Ectodermal cell (in vitro differentiated cells): ENCODE results near the gene ZMYND19.
"Not testable (repeated sequence)": the region's sequence is repeated elsewhere in the genome, so short reads cannot be mapped to it uniquely, and the experiment has no call there.

Experiments
- H3K27ac ChIP-seq: 2 replicates; pipeline ENCODE4 v1.7.0; 2013; ENCODE audit warnings: mild to moderate bottlenecking, low read depth, low read length; ENCODE audit not compliant: insufficient read depth, poor library complexity, severe bottlenecking
- H3K27me3 ChIP-seq: 2 replicates; pipeline ENCODE4 v1.7.0; 2013; ENCODE audit warnings: mild to moderate bottlenecking, low read length; ENCODE audit not compliant: insufficient read depth, control insufficient read depth, poor library complexity, severe bottlenecking
- H3K36me3 ChIP-seq: one replicate; pipeline ENCODE4 v1.7.0; 2013; ENCODE audit warnings: low read length; ENCODE audit not compliant: control insufficient read depth, insufficient read depth
- H3K4me1 ChIP-seq: one replicate; pipeline ENCODE4 v1.7.0; 2013; ENCODE audit warnings: low read length; ENCODE audit not compliant: control insufficient read depth, insufficient read depth
- H3K4me3 ChIP-seq: 2 replicates; pipeline ENCODE4 v1.7.0; 2013; ENCODE audit warnings: low read depth, low read length, control low read depth; ENCODE audit not compliant: insufficient read depth
- H3K9me3 ChIP-seq: 2 replicates; pipeline ENCODE4 v1.7.0; 2013; ENCODE audit warnings: mild to moderate bottlenecking, low read length, moderate library complexity; ENCODE audit not compliant: control insufficient read depth
- WGBS, 2 experiments: methylation state at CpG; one replicate each; pipeline ENCODE4 v1.1.7; 2013; ENCODE audit warnings: missing lambda C conversion rate in 2 of 2; 5-methylcytosine and 5-hydroxymethylcytosine counted together

The ZMYND19 gene

DNA sequence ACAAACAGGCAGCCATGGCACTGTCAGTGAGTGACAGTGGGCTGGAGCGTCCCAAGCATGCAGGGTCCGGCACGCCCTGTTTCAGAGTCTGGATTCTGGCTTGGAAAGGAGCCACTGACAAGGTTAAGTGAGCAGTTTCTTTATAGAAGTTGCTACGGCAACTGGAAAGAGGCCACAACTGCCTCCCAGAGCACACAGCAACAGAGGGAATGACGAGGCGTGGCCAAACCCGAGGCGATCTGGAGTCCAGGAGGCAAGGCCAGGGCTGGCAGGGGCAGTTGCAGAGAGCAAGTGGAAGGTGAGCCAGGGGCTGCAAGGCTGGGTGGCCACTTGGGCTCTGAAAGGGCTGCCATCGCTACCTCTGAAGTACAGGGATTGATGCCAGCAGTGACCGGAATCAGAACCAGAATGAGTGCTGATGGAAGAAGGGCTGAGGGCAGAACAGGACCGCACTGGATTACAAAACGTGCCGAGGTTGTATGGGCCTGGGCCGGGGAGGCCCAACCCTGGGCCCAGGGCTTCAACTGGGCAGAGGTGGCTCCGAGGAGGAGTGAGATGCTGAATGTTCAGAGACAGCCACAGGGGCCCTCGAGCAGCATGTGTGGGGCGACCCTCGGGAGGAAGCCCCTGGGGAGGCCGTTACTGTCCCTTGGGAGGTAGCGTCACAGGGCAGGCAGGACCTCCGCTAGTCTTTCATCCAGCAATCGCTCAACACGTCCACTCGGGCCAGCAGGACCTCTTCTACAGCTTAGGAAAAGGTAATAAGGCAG, 34.1 kb downstream of the ZMYND19 start:
- no peaks in the 10 kb centered on the region for H3K9me3 ChIP-seq
- no peak overlapping the region for H3K27ac ChIP-seq
- H3K27me3 ChIP-seq, result no peaks in the 10 kb centered on the region
- peaks cover 30% of the 10 kb centered on the region for H3K36me3 ChIP-seq
- 94 to 95% methylated on average over 24 of the region's 24 CpGs for WGBS, 2 experiments
- H3K4me1 ChIP-seq, result no peaks in the 10 kb centered on the region
- no peak overlapping the region for H3K4me3 ChIP-seq

GRCh38 chr9:137555179-137555578, 35.1 kb downstream of the ZMYND19 start:
- H3K36me3 ChIP-seq, result peaks cover 29% of the 10 kb centered on the region
- 95 to 97% methylated on average over 10 of the region's 10 CpGs for WGBS, 2 experiments
- no peak overlapping the region for H3K4me3 ChIP-seq

DNA sequence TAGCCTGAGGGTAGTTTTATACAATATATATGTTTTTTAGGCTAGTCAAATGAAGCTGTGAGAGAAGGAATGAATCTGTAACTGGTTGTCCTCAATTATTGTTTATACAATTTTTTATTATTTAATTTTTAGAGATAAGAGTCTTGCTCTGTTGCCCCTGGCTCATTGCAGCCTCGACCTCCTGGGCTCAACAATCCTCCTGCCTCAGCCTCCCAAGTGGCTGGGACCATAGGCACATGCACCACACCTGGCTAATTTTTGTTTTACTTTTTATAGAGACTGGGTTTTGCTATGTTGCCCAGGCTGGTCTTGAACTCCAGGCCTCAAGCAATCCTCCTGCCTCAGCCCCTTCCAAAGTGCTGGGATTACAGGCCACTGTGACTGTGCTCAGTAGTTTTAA, 36.0 kb downstream of the ZMYND19 start:
- Histone ChIP-seq H3K9me3 (no peaks in the 10 kb centered on the region), H3K27ac (no peak overlapping the region), H3K4me1 (peaks cover 7% of the 10 kb centered on the region), H3K4me3 (no peak overlapping the region), H3K27me3 (no peaks in the 10 kb centered on the region), H3K36me3 (peaks cover 22% of the 10 kb centered on the region)
- 90 to 93% methylated on average over 1 of the region's 1 CpG for WGBS, 2 experiments

More at GRCh38 chr9:137555179-137555578, 35.1 kb downstream of the ZMYND19 start:
- Histone ChIP-seq H3K4me1 (peaks cover under 1% of the 10 kb centered on the region), H3K27ac (no peak overlapping the region), H3K9me3 (no peaks in the 10 kb centered on the region), H3K27me3 (no peaks in the 10 kb centered on the region)

GRCh38 chr9:137553654-137554053, 36.7 kb downstream of the ZMYND19 start:
- not testable (repeated sequence) for H3K27ac ChIP-seq, H3K4me1 ChIP-seq, H3K9me3 ChIP-seq, H3K4me3 ChIP-seq, H3K27me3 ChIP-seq
- peaks cover 22% of the 10 kb centered on the region for H3K36me3 ChIP-seq
- WGBS, 2 experiments, result 86 to 87% methylated on average over 10 of the region's 10 CpGs

GRCh38 chr9:137552022-137552768, 38.1 kb downstream of the ZMYND19 start:
- Histone ChIP-seq H3K4me3 (peak overlapping the region; percentile 76), H3K36me3 (peaks cover 13% of the 10 kb centered on the region), H3K27me3 (no peaks in the 10 kb centered on the region), H3K4me1 (peaks cover 7% of the 10 kb centered on the region), H3K9me3 (no peaks in the 10 kb centered on the region), H3K27ac (no peak overlapping the region)
- 16% methylated on average over 58 of the region's 58 CpGs for WGBS, 2 experiments

DNA sequence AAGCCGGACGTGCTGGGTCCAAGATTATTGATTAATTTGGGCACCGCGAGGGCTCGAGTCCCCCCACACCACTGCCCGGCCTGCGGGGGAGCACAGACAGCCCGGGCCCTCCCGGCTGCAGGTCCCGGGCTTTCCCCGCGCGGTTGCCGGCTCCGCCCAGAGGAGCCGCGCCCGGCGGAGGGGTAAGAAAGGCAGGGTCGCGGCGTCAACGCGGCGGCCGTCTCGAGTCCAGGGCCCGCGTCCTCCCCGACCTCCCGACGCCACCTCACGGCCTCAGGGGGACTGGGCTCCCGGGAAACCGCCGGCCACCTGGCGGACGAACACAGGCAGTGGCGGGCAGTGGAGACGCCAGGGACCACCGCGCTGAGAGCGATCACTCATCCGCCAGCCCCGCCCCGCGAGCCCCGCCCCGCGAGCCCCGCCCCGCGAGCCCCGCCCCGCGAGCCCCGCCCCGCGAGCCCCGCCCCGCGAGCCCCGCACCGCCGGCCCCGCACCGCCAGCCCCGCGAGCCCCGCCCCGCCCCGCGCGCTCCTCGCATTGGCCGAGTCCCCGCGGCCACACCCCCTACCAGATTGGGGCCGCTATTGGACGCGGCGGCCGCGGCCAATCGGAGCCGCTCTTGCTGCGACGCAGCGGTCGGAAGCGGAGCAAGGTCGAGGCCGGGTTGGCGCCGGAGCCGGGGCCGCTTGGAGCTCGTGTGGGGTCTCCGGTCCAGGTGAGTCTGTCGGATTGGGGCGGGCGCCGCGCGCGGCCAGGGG, 38.9 kb downstream of the ZMYND19 start, which contains the start of gene MRPL41:
Gene MRPL41, plus strand, starts transcription at position 616 of the 758 bp plus-strand sequence. CDS start 203 bp downstream, outside the sequence.
- Histone ChIP-seq H3K27me3 (no peaks in the 10 kb centered on the region), H3K4me3 (peak within 1 kb of the TSS; percentile 76), H3K9me3 (no peaks in the 10 kb centered on the region), H3K36me3 (peaks cover 13% of the 10 kb centered on the region), H3K27ac (no peak within 1 kb of the TSS), H3K4me1 (peaks cover 7% of the 10 kb centered on the region)
- WGBS, 2 experiments, result 1% methylated on average over 106 of the region's 106 CpGs

- Histone ChIP-seq H3K4me3 (peak overlapping the region; percentile 42), H3K36me3 (peaks cover 12% of the 10 kb centered on the region)
- H3K27me3 ChIP-seq, H3K9me3 ChIP-seq, H3K4me1 ChIP-seq, H3K27ac ChIP-seq: not testable (repeated sequence)
- WGBS, 2 experiments, result 3 to 7% methylated on average over 15 of the region's 17 CpGs
Measured at GRCh38 chr9:137550958-137551263, 39.4 kb downstream of the ZMYND19 start.

- WGBS, 2 experiments, result 10 to 12% methylated on average over 13 of the region's 13 CpGs
- no peaks in the 10 kb centered on the region for H3K27me3 ChIP-seq
- H3K4me1 ChIP-seq, result peaks cover 7% of the 10 kb centered on the region
- H3K4me3 ChIP-seq, result peak within 1 kb of the TSS; percentile 42
- no peaks in the 10 kb centered on the region for H3K9me3 ChIP-seq
- H3K36me3 ChIP-seq, result peaks cover 5% of the 10 kb centered on the region
- H3K27ac ChIP-seq, result peak within 1 kb of the TSS; percentile 44
Measured at GRCh38 chr9:137550231-137550621, 40.1 kb downstream of the ZMYND19 start, which contains the start of gene PNPLA7. Gene PNPLA7, minus strand, starts transcription at chr9:137550402. Its CDS starts 205 bp downstream, at chr9:137550197.

DNA sequence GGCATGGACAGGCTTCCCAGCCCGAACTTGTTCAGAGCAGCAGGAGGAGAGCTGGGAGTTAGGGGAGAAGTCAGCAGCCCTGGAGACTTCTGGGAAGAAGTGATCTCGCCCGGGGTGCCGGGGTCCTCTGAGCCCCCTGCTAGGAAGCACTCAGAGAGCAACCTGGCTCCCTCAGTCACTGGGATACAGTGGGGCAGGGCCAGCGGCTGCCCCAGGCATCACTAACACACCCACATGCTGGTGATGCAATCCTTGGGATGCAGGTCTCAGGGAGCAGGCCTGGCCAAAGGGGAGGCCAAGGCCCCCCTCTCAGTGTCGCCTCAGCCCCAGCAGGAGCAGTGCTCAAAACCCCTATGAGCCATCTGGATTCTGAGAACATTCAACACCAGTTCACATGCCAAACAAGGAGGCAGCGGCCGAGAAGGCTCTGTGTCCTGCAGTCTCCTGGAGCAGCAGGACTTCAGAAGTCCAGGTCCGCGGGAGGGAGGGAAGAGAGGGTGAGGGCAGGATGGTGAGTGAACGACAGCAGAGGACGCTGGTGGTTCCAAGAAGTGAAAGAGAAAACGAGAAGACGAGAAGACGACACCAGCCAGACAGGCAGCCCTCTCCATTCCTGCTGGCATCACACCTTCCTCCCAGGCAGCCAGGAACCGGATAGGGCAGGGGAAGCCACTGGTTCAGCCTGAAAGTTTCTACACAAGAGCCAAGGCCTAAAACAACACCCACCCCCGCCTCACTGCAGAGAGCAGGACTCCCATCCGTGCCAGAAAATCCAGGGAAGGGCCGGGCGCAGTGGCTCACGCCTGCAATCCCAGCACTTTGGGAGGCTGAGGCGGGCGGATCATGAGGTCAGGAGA, 42.4 kb downstream of the ZMYND19 start:
- Histone ChIP-seq H3K27ac (no peak overlapping the region), H3K4me3 (no peak overlapping the region), H3K4me1 (peaks cover 7% of the 10 kb centered on the region), H3K36me3 (no peaks in the 10 kb centered on the region), H3K27me3 (no peaks in the 10 kb centered on the region), H3K9me3 (no peaks in the 10 kb centered on the region)
- 86 to 88% methylated on average over 23 of the region's 23 CpGs for WGBS, 2 experiments
